ENCODE results near the gene ADGRF4.

The ADGRF4 gene

GRCh38 chr6:47698342-47698787 is at the start of gene ADGRF4:
ADGRF4 (plus strand) TSS chr6:47698580; CDS start chr6:47707246, 8,666 bp downstream.
- no peak for FAIRE-seq
- no peak for DNase-seq (ENCODE audit: extremely low spot score, insufficient read length, low read depth)

- DNase-seq (ENCODE audit: extremely low spot score, insufficient read length, low read depth) (no peak), FAIRE-seq (no peak)
These were observed 47.6 kb upstream of the ADGRF4 start for GRCh38 chr6:47650553-47651432.

DNA sequence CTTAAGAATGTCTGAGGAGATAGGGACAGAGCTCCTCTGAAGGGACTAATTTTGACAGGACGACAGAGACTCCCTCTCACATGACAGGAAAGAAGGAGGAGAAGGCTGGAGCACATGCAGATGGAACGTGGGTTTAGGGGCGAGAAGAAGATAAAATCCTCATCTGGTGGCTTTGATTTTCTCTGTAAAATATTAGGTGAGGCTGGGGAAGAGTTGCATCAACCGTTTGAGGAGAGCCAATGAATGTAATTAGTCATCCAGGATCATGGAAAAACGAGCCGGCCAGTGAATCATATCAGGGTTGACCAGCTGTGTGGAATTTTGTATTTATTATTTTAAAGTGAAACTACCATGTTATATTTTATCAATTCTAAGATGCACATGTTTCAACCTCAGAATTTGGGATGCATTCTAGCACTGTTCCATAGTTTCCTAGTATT is 46.9 kb upstream of the ADGRF4 start:
- no peak for FAIRE-seq
- no peak for DNase-seq (ENCODE audit: extremely low spot score, insufficient read length, low read depth)

- no peak for FAIRE-seq
- no peak for DNase-seq (ENCODE audit: extremely low spot score, insufficient read length, low read depth)
These were observed 44.7 kb upstream of the ADGRF4 start for GRCh38 chr6:47653706-47654105.

DNA sequence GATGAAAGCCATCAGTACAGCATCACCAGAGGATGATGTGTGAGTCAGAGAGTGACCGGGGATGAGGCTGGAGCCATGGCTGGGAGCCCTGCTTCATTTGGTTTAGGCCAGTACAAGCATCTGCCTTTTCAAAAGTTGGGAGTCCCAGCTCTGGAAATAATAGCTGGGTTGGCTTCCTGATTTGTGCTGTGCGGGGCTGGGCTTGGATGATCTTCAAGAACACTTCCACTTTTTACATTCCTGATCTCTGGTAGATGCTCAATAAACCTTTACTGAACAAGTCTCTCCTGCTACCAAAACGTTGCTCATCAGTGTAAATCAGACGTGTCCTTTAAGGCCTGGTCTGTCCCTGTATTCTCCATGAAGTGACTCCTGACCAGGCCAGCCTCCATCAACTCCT is 44.1 kb upstream of the ADGRF4 start:
- DNase-seq (ENCODE audit: extremely low spot score, insufficient read length, low read depth), result no peak
- no peak for FAIRE-seq

DNA sequence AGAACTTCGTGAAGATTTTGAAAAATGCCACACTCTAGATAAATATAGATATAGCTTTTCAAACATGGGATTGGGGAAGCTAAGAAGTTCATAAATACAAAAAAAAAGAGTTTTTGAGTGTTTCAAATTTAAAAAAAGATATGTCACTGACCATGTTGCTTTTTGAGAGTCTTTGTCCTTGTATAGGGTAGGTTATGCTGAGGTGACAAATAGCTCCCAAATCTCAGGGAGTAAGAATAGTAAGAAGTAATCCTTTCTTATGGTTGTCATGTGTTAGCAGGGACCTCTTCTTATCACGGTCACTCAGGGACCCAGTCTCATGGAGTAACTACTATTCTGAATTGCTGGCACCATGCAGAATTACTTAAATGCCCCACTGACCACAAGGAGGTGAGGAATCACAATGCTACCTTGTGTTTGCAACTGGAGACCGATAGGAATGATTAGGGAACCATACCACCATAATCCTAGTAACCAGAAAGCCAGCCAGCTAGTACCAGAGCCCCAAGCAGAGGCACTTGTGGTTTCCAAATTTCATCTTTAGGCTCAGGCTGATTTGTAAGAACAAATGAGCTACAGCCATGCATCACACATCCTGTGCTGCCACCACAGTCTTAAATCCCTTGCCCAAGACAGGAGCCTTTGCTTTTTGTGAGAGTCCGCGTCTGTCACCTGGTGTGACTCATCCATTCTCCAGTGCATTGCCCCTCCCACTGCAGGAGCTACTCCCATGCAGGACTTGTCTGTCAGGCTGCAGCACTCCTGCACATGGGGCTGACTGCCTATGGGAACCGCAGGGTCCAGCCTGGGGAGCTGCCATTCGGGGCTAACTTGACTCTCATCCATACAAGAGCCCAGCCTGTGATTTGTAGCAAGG is 42.4 kb upstream of the ADGRF4 start:
- FAIRE-seq (no peak), DNase-seq (ENCODE audit: extremely low spot score, insufficient read length, low read depth) (no peak)

DNA sequence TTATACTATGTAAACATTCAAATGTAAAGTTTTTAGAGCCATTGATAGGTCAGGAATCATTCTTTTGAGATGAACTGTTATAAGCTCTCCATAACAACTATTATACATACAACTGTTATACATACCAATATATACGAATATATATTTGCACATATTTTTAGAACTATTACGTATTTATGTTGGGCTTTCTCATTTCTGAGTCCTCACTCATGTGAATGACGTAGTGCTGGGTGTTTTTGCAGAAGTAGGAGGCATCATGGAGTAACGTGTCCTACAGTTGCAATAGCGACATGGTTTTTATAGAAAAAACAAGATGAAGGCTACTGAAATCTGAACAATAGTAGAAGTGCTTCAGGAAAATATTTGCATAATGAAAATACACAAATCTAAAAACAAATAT is 36.4 kb upstream of the ADGRF4 start:
- FAIRE-seq (no peak), DNase-seq (ENCODE audit: extremely low spot score, insufficient read length, low read depth) (no peak)

GRCh38 chr6:47663462-47664216 is 34.7 kb upstream of the ADGRF4 start:
- no peak for DNase-seq (ENCODE audit: extremely low spot score, insufficient read length, low read depth)
- FAIRE-seq, result no peak

DNA sequence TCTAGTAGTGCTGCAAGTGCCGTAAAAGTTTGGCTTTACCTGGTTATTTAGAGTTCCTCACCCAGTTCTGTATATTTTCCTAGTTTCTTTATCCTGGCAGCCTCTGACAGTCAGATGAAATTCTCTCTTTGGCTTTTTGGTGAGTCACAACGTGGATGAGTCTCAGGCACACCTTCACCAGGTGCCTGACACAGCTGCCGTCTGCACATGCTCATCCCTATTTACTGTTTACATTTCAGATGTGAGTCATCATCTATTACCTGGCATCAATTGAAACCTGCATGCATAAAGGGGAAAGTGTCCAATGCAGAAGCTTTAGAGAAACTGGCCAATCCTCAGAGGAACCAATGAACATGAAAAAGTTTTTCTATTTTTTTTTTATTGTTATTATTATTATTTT is 33.3 kb upstream of the ADGRF4 start:
- DNase-seq (ENCODE audit: extremely low spot score, insufficient read length, low read depth) (no peak), FAIRE-seq (no peak)

DNA sequence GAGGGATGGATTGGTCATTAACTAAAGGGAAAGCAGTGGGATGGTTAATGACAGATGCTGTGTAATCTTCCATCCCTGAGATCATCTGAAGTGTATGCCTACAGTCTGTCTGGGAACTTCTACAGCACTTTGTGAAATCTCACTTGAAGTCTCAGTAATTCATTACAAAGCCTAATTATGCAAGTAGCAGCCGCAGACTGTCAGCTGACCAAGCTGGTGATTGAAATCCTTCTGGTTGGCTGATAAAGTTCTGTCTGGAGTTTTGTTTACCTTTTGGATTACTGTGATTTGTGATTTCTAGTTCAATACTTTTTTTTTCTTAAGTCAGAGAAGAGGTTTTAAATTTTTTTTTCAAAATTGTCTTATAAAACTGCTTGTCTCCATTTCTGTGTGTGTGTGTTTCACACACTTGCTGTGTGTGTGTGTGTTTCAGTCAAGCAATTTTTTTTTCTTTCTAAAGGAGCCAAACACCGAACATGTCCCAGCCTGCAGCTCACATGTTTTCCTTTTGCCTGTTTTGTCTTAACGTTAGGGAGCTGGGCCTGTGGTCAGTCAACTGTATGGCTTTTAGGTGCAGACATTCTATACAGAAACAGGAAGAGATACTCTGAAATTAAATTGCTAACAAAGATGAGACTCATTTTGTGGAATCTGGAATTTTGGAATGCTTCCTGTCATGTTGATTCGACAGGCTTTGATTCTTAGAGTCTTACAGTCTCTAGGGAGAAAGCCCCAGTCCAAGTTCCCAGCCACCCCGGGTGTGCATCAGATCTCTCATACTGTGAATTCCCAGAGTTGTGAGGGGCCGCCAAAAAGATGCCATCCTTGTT is 28.5 kb upstream of the ADGRF4 start:
- FAIRE-seq (no peak), DNase-seq (ENCODE audit: extremely low spot score, insufficient read length, low read depth) (no peak)

GRCh38 chr6:47670851-47671250 is 27.5 kb upstream of the ADGRF4 start:
- DNase-seq (ENCODE audit: extremely low spot score, insufficient read length, low read depth), result no peak

DNA sequence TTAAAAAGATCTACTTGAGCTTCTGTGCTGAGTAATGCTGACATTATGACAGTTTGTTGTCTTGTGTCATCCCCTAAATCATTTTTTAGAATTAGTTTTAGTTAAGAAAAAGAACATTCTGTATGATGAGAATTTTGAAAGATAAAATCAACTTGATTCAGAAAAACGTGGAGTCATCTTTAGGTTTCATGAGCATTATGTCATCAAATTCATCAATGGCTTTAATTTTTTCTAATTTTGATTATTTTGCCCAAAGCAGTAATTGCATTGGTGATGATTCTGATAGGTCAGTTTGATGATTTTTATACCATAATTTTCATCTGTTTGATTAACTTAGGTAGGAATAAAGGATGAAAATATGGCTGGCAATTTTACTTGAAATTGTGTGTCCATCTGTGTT is 26.6 kb upstream of the ADGRF4 start:
- DNase-seq (ENCODE audit: extremely low spot score, insufficient read length, low read depth), result no peak
- no peak for FAIRE-seq

More at GRCh38 chr6:47670851-47671250, 27.5 kb upstream of the ADGRF4 start:
- no peak for FAIRE-seq

DNA sequence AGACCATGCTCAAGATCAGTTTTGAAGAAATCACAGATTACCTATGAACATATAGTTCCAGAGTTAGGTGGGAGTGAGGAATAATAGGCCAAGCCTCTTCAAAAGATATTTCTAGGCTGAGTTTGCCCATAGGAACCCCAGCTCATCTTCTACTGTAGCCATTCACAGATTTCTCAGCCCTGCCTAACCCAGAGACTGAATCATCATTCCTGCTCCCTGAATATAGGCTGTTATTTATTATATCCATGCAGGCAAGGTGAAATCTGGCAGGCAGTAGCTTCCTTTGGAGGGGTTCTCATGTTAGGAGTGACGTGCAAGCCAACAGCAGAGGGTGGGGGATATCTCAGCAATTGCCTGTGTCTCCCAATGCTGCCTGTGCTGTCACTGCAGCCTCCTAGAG is 25.6 kb upstream of the ADGRF4 start:
- DNase-seq (ENCODE audit: extremely low spot score, insufficient read length, low read depth) (no peak), FAIRE-seq (no peak)

GRCh38 chr6:47674673-47675072 is 23.7 kb upstream of the ADGRF4 start:
- FAIRE-seq (no peak), DNase-seq (ENCODE audit: extremely low spot score, insufficient read length, low read depth) (no peak)

DNA sequence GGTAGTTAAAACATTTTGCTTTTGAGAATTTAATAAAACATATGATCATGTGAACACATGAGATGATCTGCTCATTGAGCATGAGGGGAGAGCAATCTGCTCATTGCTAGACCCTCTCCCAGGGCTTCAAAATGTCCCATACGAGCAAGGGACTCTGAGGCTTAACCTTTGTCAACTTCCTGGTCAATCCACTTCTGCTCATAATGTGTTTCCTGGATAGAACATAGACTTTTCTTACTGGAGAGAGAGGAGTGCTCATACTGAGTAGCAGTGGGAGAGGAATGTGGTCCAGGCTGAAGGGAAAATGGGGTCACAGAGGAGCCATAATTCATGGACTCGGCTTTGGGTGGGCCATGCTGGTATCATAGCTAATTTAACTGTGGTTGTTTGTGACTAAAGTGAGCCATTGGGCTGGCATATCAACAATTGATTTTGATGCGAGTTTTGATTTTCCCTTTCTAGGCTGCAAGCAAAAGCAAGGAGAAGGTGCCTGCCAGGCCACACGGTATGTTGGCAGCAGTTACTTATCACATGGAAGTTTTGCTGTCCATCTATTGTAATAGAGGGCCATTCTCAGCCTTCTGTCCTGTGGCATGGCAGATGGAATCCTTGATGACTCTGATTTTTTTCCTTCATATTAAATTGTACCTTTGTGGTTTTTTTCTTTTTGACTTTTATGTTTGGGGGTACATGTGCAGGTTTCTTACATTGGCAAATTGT is 20.8 kb upstream of the ADGRF4 start:
- FAIRE-seq, result no peak
- DNase-seq (ENCODE audit: extremely low spot score, insufficient read length, low read depth), result no peak

DNA sequence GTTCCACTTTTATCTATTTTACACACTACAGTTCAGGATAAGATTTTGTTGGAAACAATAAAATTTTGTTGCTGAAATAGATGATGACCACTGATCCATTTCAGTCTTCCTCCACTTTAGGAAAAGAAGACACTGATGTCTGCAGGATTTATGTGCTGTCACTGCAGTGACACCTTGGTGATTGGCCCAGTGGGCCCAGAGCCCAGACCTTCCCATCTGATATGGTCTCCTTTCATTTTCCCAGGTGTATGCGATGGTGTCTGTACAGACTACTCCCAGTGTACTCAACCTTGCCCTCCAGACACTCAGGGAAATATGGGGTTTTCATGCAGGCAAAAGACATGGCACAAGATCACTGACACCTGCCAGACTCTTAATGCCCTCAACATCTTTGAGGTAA is 19.6 kb upstream of the ADGRF4 start:
- DNase-seq (ENCODE audit: extremely low spot score, insufficient read length, low read depth) (no peak), FAIRE-seq (no peak)

DNA sequence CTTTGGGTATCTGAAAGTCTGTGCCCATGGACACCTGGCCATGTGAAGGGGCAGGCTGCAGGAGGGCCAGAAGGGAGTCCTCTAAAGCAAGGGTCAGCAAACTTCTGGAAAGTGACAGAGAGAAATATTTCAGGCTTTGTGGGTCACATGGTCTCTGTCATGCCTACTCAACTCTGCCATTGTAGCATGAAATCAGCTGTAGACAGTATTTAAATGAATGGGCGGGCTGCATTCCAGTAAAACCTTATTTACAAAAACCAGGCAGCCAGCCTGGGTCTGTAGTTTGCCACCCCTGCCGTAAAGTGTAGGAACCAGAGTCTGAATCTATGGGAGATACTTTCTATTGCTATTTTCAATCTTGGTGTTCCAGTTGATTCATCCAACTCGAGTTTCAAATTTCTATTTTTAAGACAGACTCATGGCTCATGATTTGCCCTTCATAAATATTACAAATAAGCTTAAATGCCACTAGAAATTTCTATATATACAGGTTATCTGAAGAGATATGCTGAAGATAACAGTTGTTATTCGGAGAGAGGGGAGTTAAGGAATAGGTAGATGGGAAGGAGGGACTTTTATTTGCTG is 19.0 kb upstream of the ADGRF4 start:
- FAIRE-seq (no peak), DNase-seq (ENCODE audit: extremely low spot score, insufficient read length, low read depth) (no peak)

GRCh38 chr6:47680051-47680450 is 18.3 kb upstream of the ADGRF4 start:
- no peak for DNase-seq (ENCODE audit: extremely low spot score, insufficient read length, low read depth)
- FAIRE-seq, result no peak

Measured in GM18507 (cell line).